C4-2B (cell line): ENCODE measurements around the gene ADAM10.

Experiments
- H3K27ac ChIP-seq: fragments of 450-650 bp; 2 replicates; pipeline ENCODE4 v1.5.1; 2017
- ZFX ChIP-seq: fragments of 450-650 bp; IDR thresholded peaks from 2 replicates; pipeline ENCODE4 v1.6.1; 2017
- TF ChIP-seq, protein P1 (sequence below): fragments of 450-650 bp; conservative IDR thresholded peaks from 2 replicates; pipeline ENCODE4 v1.5.1; 2017; ENCODE audit warnings: mild to moderate bottlenecking

ADAM10 gene

DNA sequence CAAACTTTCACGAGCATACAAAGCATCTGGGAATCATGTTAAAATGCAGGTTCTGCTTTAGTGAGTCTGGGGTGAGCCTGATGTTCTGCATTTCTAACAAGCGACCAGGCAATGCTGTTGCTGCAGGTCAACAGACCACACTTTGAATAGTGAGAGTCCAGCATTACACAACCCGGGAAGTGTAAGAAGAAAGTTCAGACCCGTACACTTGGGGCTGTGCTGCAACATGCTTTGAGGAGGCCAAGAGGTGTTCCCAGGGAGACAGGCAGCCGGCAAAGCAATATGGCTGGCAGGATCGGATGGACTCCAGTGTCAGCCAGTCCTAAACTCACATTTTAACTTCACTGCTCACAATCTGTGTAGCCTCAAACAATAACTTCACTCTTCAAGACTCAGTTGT lies 183.5 kb downstream of the ADAM10 start:
- H3K27ac ChIP-seq, result no peak overlapping the region
- TF ChIP-seq, protein P1, sequence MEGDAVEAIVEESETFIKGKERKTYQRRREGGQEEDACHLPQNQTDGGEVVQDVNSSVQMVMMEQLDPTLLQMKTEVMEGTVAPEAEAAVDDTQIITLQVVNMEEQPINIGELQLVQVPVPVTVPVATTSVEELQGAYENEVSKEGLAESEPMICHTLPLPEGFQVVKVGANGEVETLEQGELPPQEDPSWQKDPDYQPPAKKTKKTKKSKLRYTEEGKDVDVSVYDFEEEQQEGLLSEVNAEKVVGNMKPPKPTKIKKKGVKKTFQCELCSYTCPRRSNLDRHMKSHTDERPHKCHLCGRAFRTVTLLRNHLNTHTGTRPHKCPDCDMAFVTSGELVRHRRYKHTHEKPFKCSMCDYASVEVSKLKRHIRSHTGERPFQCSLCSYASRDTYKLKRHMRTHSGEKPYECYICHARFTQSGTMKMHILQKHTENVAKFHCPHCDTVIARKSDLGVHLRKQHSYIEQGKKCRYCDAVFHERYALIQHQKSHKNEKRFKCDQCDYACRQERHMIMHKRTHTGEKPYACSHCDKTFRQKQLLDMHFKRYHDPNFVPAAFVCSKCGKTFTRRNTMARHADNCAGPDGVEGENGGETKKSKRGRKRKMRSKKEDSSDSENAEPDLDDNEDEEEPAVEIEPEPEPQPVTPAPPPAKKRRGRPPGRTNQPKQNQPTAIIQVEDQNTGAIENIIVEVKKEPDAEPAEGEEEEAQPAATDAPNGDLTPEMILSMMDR, result no peak
- TF ChIP-seq ZFX, result no peak

DNA sequence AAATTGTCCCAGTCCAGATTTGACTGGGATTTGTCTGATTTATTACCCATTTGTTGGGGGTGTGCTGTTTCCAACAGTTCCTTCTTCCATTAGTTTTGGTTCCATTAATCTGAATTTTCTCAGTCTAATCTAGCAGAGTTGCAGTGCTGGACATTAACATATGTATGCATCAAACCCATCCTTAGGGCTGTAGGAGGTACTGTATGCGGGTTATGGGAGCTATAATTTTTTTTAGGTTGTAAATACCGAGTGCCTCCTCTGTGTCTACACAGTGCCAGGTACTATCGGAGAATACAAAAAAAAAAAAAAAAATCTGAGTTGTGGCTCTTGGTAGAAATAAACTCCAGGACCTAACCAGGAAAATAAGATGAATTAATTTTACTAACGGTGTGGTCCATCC lies 183.9 kb downstream of the ADAM10 start:
- H3K27ac ChIP-seq, result no peak overlapping the region
- TF ChIP-seq, protein P1, result no peak
- TF ChIP-seq ZFX, result no peak

DNA sequence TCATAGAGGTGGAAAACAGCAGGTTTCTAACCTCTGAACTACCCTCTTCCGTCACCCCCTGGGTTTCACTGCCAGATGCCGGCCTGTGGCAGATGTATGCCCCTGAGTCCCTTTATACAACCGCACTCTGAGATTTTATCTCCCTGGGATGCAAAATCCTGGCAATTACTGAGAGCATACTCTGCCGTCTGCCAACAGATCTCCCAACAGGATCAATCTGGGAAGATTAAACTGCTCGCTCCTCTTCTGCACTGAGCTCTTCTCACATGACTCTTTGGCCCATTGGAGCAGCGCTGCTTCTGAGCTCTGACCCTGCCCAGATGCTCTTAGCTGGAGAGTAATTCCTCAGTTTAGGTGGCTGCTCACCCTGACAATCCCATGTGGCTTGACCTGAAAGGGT lies 184.5 kb downstream of the ADAM10 start:
- no peak overlapping the region for H3K27ac ChIP-seq
- no peak for TF ChIP-seq ZFX
- TF ChIP-seq, protein P1, result no peak

DNA sequence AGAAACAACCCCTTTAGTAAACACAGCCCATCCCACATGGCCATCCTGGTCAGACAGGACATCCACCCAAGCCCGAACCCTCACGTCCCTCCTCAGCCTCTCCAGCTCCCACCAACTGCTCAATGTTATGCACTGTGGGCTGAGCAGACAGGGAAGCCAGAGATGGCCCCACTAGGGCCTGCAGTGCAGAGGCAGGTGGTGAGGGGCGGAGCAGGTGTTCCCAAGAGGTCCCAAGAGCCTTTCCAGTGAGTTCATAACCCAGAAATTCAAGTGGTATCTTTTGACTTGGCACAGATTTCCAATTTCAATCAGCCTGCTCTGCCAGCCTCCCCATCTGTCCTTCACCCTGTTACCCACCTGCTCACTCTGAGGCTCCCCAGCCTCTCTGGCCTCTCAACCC lies 187.4 kb downstream of the ADAM10 start:
- TF ChIP-seq ZFX, result no peak
- TF ChIP-seq, protein P1, result no peak
- no peak overlapping the region for H3K27ac ChIP-seq

DNA sequence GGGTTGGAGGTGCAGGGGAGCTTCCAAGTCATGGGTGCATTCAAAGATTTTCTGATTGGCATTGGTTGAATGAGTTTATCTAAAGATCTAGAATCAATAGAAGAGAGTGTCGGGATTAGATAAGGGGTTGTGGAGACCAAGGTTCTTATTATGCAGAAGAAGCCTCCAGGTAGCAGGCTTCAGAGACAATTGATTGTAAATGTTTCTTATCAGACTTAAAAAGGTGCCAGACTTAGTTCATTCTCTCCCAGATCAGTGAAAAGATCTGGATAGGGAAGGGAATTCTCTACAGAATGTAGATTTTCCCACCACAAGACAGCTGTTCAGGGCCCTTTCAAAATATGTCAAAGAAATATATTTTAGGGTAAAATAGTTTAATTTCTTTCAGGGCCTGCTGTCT lies 188.2 kb downstream of the ADAM10 start:
- TF ChIP-seq, protein P1, result no peak
- no peak for TF ChIP-seq ZFX
- no peak overlapping the region for H3K27ac ChIP-seq

DNA sequence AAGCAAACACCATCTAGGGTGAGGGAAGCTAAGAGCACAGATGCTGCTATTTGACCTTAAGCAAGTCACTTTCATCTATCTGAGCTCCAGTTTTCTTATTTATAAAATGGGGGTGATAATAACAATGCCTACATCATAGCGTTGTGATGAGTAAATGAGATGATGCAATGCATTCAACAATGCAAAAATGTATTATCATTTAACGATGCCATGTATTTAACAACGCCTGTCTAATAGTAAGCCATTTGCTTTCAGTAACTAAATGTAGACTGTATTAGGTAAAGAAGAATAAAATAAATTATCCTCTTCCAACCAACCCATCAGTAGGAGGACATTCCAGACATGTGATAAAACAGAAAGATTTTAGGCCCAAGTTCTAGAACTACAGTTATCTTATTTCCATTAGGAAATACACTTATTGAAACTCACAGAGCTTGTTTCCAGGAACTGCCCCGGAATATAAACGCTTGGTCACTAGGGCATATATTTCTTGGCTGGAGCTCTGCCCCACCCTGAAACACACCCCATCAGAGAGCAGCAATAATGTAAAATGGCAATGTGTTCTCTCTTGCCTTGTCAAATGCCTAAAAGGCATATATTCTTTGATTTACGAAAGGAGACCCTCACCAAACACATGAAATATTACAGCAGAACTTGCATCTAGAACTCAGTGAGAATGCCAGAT lies 189.5 kb downstream of the ADAM10 start:
- TF ChIP-seq, protein P1, result no peak
- TF ChIP-seq ZFX, result no peak
- H3K27ac ChIP-seq, result no peak overlapping the region

DNA sequence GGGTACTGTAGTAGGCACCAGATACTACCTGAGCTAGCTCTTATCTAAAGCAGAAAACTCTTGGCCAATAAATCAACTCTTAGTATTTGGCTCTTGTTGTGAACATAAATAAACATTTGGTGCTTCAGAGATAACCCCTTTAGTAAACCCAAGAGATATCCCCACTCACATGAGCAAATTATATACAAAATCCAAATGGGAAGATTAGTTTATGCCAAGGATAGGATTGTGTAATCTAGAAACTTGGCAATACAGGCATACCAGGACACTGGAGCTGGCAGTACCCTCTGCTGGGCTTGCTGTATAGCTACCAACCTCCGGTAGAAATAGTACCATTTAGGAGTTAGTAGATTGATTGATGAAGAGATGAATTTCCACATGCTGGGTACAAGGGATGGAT lies 190.7 kb downstream of the ADAM10 start:
- TF ChIP-seq, protein P1, result no peak
- TF ChIP-seq ZFX, result no peak
- H3K27ac ChIP-seq, result no peak overlapping the region
